ENCODE data around the gene BMF.

DNA sequence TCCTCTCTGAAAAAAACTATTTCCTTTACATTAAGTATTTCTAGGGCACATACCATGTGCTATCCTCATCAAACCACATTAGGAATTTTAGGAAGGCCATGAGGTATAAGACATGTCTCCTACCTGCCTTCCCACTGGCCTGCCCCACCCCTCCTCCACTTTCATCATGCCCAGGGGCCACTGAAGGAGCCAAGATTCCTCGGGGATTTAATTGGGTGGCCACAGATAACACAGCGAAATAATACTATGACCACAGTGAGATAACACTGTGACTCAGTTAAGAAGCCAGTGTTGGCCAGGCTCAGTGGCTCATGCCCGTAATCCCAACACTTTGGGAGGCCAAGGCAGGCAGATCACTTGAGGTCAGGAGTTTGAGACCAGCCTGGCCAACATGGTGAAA lies 9.8 kb upstream of the BMF start:
- no peak for TF ChIP-seq CTCF (IDR thresholded peaks at IDR 0.05; ENCODE audit: insufficient read depth, low read length)
- no peak for TF ChIP-seq POLR2AphosphoS5 (IDR thresholded peaks at IDR 0.05; ENCODE audit: low read depth)
